Measurements from ENCODE around the gene TNFRSF12A. TPM values are rescaled to one million over a fixed set of nuclear protein-coding genes. Genes with fewer than 3 reads are reported as not detected.

TNFRSF12A gene
- total and polyA plus RNA-seq, 2 of the 4 experiments (the other 2 are of a cell fraction), result 103 to 304 TPM

GRCh38 chr16:2996298-2996697, 23.9 kb upstream of the TNFRSF12A start:
- Histone ChIP-seq H3K23ac (ENCODE audit: low read depth, low read length) (no peak overlapping the region), H2AK5ac (ENCODE audit: low read depth, low read length) (no peak overlapping the region), H4K91ac (ENCODE audit: insufficient read depth, low read depth, low read length) (no peak overlapping the region), H3K9me3 (ENCODE audit: control insufficient read depth, insufficient read depth, low read length) (no peaks in the 10 kb centered on the region), H3K4me1 (ENCODE audit: control insufficient read depth, insufficient read depth, low read length) (no peaks in the 10 kb centered on the region), H4K5ac (ENCODE audit: low read depth, low read length) (no peak overlapping the region), H3K9me1 (ENCODE audit: insufficient read depth, low read length) (no peaks in the 10 kb centered on the region), H2AK9ac (replicated peaks; ENCODE audit: low read depth, low read length, poor library complexity) (no peak overlapping the region), H3K9ac (ENCODE audit: low read depth, low read length) (no peak overlapping the region), H3K4me2 (ENCODE audit: low read depth, low read length) (no peak overlapping the region), H3K79me1 (ENCODE audit: low read depth in 1 of 2, low read length in 2 of 2) (no peaks in the 10 kb centered on the region), H3K4ac (ENCODE audit: low read depth, low read length) (no peak overlapping the region), H4K8ac (ENCODE audit: low read depth in 2 of 2, low read length in 2 of 2) (no peak overlapping the region), H3K36me3 (ENCODE audit: control insufficient read depth, insufficient read depth, low read length) (no peaks in the 10 kb centered on the region), H2AFZ (replicated peaks; ENCODE audit: low read length, poor library complexity) (no peak overlapping the region), H4K20me1 (ENCODE audit: insufficient read depth, low read length) (no peaks in the 10 kb centered on the region), H3K4me3 (ENCODE audit: insufficient read depth, low read depth, low read length) (no peak overlapping the region), H2BK15ac (ENCODE audit: low read depth, low read length) (no peak overlapping the region), H3K27me3 (ENCODE audit: control insufficient read depth, insufficient read depth, low read length) (peaks cover 54% of the 10 kb centered on the region), H2BK20ac (ENCODE audit: low read depth, low read length) (no peak overlapping the region), H3K18ac (ENCODE audit: low read depth, low read length) (no peak overlapping the region), H2BK120ac (ENCODE audit: low read depth, low read length) (no peak overlapping the region), H3K27ac (ENCODE audit: insufficient read depth, low read length) (no peak overlapping the region), H3K56ac (ENCODE audit: extremely low read depth, insufficient read depth, low read length) (no peak overlapping the region), H2BK5ac (ENCODE audit: low read depth, low read length, poor library complexity, severe bottlenecking) (no peak overlapping the region), H3K14ac (replicated peaks; ENCODE audit: low read depth, low read length) (no peak overlapping the region)
- ChIA-PET POLR2A (ENCODE audit: unreplicated experiment) (no interaction called here), CTCF (no interaction called here)
- no CpG with 5 or more reads among the region's 13 CpGs for WGBS, 2 experiments (ENCODE audit: extremely low coverage in 2 of 2, insufficient read length in 1 of 2)
- dilution Hi-C loops (cut with HindIII; ENCODE audit: low sequenced_read_pairs, unreplicated experiment), result no loop called here
- no peak for TF ChIP-seq MAFK (IDR thresholded peaks at IDR 0.05; ENCODE audit: low read depth, low read length)
- no peak for TF ChIP-seq CEBPB (IDR thresholded peaks at IDR 0.05; ENCODE audit: low read depth, low read length)
- no peak for TF ChIP-seq RCOR1 (IDR thresholded peaks at IDR 0.05; ENCODE audit: insufficient replicate concordance, low read length)
- no peak for TF ChIP-seq RFX5 (IDR thresholded peaks at IDR 0.05; ENCODE audit: low read depth, low read length)
- BruUV-seq (replicated peaks), result no TSS peak
- intact Hi-C loops (cut with micrococcal nuclease), result no loop called here
- no peak for DNase-seq
- ATAC-seq (ENCODE audit: low read depth), result no peak
- in situ Hi-C loops (cut with MboI; ENCODE audit: low sequenced_read_pairs), result no loop called here

All from IMR-90 (cell line).